ENCODE results near the gene CTNNA1.

Gene CTNNA1

DNA sequence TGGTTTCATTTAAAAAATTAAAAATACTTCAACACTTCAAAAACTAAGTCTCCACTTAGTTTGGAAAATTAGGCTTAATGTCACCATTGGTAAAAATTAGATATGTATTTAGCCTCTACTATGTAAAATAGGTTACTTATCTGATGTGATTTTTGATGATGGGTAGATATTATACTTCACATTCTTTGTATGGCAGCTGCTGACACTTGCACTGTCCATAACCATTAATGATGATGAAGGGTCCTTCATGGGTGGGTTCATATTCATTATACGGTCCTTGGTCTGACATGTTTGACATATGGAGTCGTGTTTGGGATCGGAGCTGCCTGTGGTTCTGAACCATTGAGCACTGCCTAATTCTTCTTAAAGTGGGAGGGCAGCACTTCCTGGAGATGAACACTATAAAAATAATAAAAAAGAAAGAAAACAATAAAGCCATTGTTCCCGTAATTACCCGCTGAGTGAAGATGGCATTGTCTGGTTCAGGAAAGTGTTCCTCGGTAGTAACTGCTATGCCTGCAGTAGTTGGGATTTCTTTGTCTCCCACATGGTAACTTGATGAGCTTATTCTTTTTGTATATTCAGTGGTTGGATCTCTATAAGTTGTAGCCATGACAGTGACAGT, 119.7 kb downstream of the CTNNA1 start:
- H3K4me3 ChIP-seq (ENCODE audit: low read depth, low read length), result no peak overlapping the region
- peaks cover 28% of the 10 kb centered on the region for H3K4me1 ChIP-seq (ENCODE audit: control insufficient read depth, insufficient read depth, low read length)
- no peaks in the 10 kb centered on the region for H3K36me3 ChIP-seq (ENCODE audit: control insufficient read depth, insufficient read depth, low read length)
- no peaks in the 10 kb centered on the region for H3K27me3 ChIP-seq (ENCODE audit: control insufficient read depth, insufficient read depth, low read length)
- H3K9ac ChIP-seq (ENCODE audit: low read depth, low read length), result no peak overlapping the region
- H3K9me3 ChIP-seq (ENCODE audit: control insufficient read depth, insufficient read depth, low read length), result no peaks in the 10 kb centered on the region

DNA sequence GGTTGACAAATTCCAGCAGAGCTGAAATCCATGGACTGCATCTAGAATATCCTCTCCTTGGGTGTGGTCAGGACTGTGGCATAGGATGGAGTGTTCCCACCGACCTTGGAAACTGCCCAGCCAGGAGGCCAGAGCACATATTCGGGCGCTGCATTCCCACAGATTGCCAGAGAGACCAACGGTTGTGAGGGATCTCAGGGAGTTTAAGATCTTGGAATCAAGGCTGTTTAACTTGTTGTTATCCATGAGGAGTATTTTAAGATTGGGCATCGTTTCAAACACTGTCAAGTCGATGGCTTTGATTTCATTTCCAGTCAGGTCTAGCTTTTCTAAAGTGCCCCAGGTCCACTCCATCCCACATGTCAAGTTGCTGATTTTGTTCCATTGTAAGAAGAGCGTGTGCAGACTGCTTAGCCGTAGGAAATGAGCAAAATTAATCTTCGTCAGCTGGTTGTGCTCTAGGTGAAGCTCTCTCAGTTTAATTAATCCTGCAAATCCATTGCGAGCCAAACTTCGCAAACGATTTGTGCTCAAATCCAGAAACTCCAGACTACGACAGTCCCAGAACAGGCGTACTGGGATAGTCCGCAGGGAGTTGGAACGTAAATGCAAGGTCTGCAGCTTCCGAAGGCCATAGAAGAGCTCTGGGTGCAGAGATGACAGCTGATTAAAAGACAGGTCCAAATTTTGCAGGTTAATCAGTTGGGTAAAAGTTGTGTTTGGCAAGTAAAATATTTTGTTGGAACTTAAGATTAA, 120.4 kb downstream of the CTNNA1 start:
- no peaks in the 10 kb centered on the region for H3K27me3 ChIP-seq (ENCODE audit: control insufficient read depth, insufficient read depth, low read length)
- H3K9ac ChIP-seq (ENCODE audit: low read depth, low read length), result no peak overlapping the region
- no peaks in the 10 kb centered on the region for H3K36me3 ChIP-seq (ENCODE audit: control insufficient read depth, insufficient read depth, low read length)
- peaks cover 34% of the 10 kb centered on the region for H3K4me1 ChIP-seq (ENCODE audit: control insufficient read depth, insufficient read depth, low read length)
- H3K9me3 ChIP-seq (ENCODE audit: control insufficient read depth, insufficient read depth, low read length), result no peaks in the 10 kb centered on the region
- H3K4me3 ChIP-seq (ENCODE audit: low read depth, low read length), result no peak overlapping the region

DNA sequence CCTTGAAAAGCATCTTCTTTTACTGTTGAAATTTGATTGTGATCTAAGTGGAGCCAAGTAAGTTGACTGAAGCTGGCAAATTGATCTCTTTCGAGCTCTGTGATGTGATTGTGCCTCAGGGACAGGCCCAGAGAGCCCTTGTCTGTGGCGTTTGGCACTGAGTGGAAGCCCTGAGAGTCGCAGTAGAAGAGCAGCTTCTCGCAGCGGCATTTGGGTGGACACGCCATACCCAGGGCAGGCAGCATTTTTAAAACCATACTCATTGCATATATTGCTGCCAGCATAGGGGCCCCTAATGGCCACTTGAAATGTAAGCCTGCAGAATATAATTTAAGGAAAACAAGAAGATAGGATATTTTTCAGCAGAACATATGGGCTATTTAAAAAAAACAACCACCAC, 121.0 kb downstream of the CTNNA1 start:
- H3K4me3 ChIP-seq (ENCODE audit: low read depth, low read length), result no peak overlapping the region
- H3K9me3 ChIP-seq (ENCODE audit: control insufficient read depth, insufficient read depth, low read length), result no peaks in the 10 kb centered on the region
- H3K27me3 ChIP-seq (ENCODE audit: control insufficient read depth, insufficient read depth, low read length), result no peaks in the 10 kb centered on the region
- no peak overlapping the region for H3K9ac ChIP-seq (ENCODE audit: low read depth, low read length)
- H3K36me3 ChIP-seq (ENCODE audit: control insufficient read depth, insufficient read depth, low read length), result no peaks in the 10 kb centered on the region
- peaks cover 34% of the 10 kb centered on the region for H3K4me1 ChIP-seq (ENCODE audit: control insufficient read depth, insufficient read depth, low read length)

DNA sequence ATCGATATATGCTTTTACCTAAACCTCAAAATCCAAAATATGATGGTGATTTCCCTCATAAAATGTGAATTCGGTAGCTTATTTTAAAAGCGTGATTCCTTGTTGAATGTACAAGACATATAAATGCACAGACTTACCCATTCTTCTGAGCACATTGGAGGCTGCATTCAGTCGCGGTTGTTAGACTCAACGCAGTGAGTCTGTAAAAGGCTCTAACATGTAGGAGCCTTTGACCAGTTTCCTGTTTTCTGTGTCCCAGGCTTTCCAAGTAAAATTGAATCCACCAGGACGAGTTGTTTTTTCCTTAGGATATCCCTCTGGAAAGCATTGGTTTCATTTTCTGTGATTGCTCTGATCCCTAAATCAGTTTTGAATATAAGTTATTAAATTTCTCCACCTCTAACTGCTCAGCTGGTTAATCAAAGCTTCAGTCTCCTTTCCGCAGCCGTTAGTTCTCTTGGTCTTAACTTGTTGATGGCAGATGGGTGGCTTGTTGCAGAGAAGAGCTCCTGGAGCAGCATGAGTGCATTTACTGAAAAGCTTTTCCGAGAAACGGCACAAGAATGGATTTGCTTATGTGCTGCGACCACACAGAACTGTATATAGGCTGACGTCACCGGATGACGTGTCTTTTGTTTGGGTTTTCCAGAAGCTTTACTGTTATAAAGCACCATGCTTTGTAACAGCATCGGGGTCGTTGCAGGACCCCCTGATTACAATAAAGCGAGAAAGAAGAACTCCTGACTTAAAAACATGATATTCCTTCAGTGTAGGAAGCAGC, 121.7 kb downstream of the CTNNA1 start, which contains the start of gene LRRTM2:
Gene LRRTM2, minus strand, starts transcription at position 565 of the 781 bp plus-strand sequence. Its CDS starts 424 bp downstream, at position 141.
- H3K9ac ChIP-seq (ENCODE audit: low read depth, low read length), result no peak within 1 kb of the TSS
- H3K4me1 ChIP-seq (ENCODE audit: control insufficient read depth, insufficient read depth, low read length), result peaks cover 34% of the 10 kb centered on the region
- no peak within 1 kb of the TSS for H3K4me3 ChIP-seq (ENCODE audit: low read depth, low read length)
- H3K9me3 ChIP-seq (ENCODE audit: control insufficient read depth, insufficient read depth, low read length), result no peaks in the 10 kb centered on the region
- no peaks in the 10 kb centered on the region for H3K27me3 ChIP-seq (ENCODE audit: control insufficient read depth, insufficient read depth, low read length)
- no peaks in the 10 kb centered on the region for H3K36me3 ChIP-seq (ENCODE audit: control insufficient read depth, insufficient read depth, low read length)

DNA sequence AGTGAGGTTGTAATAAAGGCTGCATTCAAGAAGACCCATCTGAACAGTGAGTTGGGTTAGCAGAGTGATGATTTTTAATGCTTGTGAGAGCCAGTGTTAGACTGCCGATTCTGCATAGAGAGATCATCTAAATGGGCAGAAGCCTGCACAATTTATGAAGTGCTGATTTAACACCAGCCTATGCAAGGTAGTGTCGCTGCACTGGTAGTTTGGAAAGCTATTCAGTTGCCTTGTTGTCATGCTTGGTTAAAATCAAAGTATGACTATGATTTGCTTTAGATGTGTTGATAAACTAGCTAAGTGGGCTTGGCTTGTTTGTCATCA, 122.3 kb downstream of the CTNNA1 start:
- H3K4me3 ChIP-seq (ENCODE audit: low read depth, low read length), result no peak overlapping the region

DNA sequence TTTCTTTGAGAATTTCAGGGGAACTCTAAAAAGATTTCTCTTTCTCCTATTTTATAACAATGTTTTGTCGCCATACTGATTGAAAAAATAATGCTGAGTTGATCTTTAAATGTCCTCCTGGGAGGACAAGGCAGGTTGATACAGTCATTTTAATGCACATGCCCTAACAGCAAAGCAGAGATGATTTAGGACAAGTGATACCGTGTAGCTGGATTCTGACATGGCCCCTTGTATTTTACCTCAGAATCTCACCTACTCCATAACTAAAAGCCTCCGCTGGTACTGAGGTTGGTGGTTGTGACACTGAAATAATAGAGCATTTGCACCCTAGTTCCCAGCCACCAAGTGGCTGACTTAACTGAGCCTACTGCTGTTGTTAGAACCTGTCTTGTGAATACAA, 122.7 kb downstream of the CTNNA1 start:
- Histone ChIP-seq H3K27me3 (ENCODE audit: control insufficient read depth, insufficient read depth, low read length) (no peaks in the 10 kb centered on the region), H3K36me3 (ENCODE audit: control insufficient read depth, insufficient read depth, low read length) (no peaks in the 10 kb centered on the region), H3K9me3 (ENCODE audit: control insufficient read depth, insufficient read depth, low read length) (no peaks in the 10 kb centered on the region), H3K4me3 (ENCODE audit: low read depth, low read length) (no peak overlapping the region), H3K4me1 (ENCODE audit: control insufficient read depth, insufficient read depth, low read length) (peaks cover 28% of the 10 kb centered on the region), H3K9ac (ENCODE audit: low read depth, low read length) (no peak overlapping the region)

More for the DNA sequence above, 122.3 kb downstream of the CTNNA1 start:
- Histone ChIP-seq H3K36me3 (ENCODE audit: control insufficient read depth, insufficient read depth, low read length) (no peaks in the 10 kb centered on the region), H3K9ac (ENCODE audit: low read depth, low read length) (no peak overlapping the region), H3K9me3 (ENCODE audit: control insufficient read depth, insufficient read depth, low read length) (no peaks in the 10 kb centered on the region), H3K27me3 (ENCODE audit: control insufficient read depth, insufficient read depth, low read length) (no peaks in the 10 kb centered on the region), H3K4me1 (ENCODE audit: control insufficient read depth, insufficient read depth, low read length) (peaks cover 29% of the 10 kb centered on the region)

DNA sequence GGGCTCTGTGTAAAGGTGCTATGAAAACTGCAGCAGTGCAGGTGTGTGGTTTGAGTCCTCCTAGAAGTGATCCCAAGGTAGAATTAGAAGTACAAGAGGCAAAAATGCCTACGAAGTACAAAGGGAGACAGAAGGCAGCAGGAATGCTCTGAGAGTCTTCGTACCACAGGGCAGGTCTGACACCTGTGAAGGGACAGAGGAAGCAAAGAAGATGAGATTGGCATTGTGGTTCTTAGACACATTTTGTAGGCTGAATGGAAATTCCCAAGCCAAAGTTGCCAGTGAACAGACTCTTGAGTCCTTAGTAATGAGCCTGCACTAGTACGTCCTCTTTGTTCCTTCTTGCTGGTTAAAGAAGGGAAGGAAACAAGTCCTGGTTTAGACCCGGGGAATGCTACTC, 123.6 kb downstream of the CTNNA1 start:
- H3K27me3 ChIP-seq (ENCODE audit: control insufficient read depth, insufficient read depth, low read length), result no peaks in the 10 kb centered on the region
- H3K9ac ChIP-seq (ENCODE audit: low read depth, low read length), result no peak overlapping the region
- peaks cover 23% of the 10 kb centered on the region for H3K4me1 ChIP-seq (ENCODE audit: control insufficient read depth, insufficient read depth, low read length)
- no peaks in the 10 kb centered on the region for H3K36me3 ChIP-seq (ENCODE audit: control insufficient read depth, insufficient read depth, low read length)
- H3K4me3 ChIP-seq (ENCODE audit: low read depth, low read length), result no peak overlapping the region
- H3K9me3 ChIP-seq (ENCODE audit: control insufficient read depth, insufficient read depth, low read length), result no peaks in the 10 kb centered on the region

DNA sequence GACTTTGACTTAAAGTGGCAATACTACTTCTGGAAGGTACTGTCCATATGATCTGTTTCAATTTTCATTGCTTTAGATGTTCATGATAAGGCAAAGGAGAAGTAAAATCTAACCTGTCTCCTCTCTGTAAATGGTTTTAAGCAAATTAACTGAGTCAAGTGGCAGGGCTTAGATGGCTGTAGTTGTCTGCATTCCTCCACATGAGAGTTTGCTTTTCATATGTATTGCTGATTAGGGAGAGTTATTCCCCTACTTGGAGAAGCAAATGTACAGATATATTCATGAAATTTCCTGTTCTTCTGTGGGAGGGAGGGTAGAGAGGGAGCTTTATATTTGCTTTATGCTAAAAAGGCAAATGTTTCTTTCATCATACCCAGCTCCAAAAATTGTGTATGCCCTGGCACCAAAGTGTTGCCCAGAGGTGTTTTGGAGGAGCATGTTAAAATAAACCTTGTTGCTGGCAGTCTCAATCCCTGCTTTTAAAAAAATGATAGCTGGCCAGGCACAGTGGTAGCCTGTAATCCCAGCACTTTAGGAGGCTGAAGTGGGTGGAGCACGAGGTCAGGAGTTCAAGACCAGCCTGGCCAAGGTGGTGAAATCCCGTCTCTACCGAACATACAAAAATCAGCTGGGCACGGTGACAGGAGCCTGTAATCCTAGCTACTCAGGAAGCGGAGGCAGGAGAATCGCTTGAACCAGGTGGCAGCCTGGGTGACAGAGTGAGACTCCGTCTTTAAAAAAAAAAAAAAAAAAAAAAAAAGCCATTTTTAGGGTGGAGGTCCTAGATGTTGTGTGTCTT, 125.4 kb downstream of the CTNNA1 start:
- H3K27me3 ChIP-seq (ENCODE audit: control insufficient read depth, insufficient read depth, low read length), result no peaks in the 10 kb centered on the region
- no peaks in the 10 kb centered on the region for H3K9me3 ChIP-seq (ENCODE audit: control insufficient read depth, insufficient read depth, low read length)
- H3K4me1 ChIP-seq (ENCODE audit: control insufficient read depth, insufficient read depth, low read length), result peaks cover 25% of the 10 kb centered on the region

DNA sequence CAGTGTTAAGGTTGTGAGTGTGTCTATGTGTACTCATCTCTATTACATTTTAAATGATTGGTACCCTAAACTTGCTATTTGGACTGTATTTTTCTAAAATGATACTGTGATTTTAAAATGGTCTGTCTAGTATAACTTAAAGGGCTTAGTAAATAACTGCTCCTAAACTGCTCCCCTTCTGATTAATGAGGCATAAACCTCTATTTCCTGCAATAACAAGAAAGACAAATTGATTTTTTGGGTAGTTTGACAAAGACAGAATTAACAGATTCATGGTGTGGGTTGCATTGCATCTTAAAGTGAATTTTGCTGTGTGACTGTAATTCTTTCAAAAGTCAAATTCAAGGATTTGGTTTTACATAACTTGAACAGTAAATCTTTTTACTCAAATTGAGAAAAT, 130.0 kb downstream of the CTNNA1 start:
- Histone ChIP-seq H3K9ac (ENCODE audit: low read depth, low read length) (no peak overlapping the region), H3K4me1 (ENCODE audit: control insufficient read depth, insufficient read depth, low read length) (peaks cover 24% of the 10 kb centered on the region), H3K27me3 (ENCODE audit: control insufficient read depth, insufficient read depth, low read length) (no peaks in the 10 kb centered on the region), H3K4me3 (ENCODE audit: low read depth, low read length) (no peak overlapping the region), H3K9me3 (ENCODE audit: control insufficient read depth, insufficient read depth, low read length) (no peaks in the 10 kb centered on the region), H3K36me3 (ENCODE audit: control insufficient read depth, insufficient read depth, low read length) (peaks cover 9% of the 10 kb centered on the region)

More for the DNA sequence above, 125.4 kb downstream of the CTNNA1 start:
- Histone ChIP-seq H3K36me3 (ENCODE audit: control insufficient read depth, insufficient read depth, low read length) (no peaks in the 10 kb centered on the region), H3K9ac (ENCODE audit: low read depth, low read length) (no peak overlapping the region), H3K4me3 (ENCODE audit: low read depth, low read length) (no peak overlapping the region)

DNA sequence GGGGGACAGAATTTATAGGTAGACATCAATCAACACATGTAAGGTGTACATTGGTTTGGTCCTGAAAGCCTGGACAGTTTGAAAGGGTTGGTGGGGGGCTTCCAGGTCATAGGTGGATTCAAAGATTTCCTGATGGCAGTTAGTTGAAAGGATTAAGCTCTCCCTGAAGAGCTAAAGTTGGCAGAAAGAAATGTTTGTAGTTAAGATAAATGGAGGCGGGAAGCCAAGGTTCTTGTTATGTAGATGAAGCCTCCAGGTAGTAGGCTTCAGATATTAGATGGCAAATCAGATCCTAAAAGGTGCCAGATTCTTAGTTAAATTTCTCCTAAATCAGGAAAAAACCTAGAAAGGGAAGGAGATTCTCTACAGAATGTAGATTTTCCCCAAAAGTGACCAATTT, 130.9 kb downstream of the CTNNA1 start:
- Histone ChIP-seq H3K4me3 (ENCODE audit: low read depth, low read length) (peak overlapping the region; percentile 9), H3K4me1 (ENCODE audit: control insufficient read depth, insufficient read depth, low read length) (peaks cover 21% of the 10 kb centered on the region), H3K27me3 (ENCODE audit: control insufficient read depth, insufficient read depth, low read length) (no peaks in the 10 kb centered on the region), H3K9ac (ENCODE audit: low read depth, low read length) (no peak overlapping the region), H3K9me3 (ENCODE audit: control insufficient read depth, insufficient read depth, low read length) (no peaks in the 10 kb centered on the region), H3K36me3 (ENCODE audit: control insufficient read depth, insufficient read depth, low read length) (peaks cover 9% of the 10 kb centered on the region)

DNA sequence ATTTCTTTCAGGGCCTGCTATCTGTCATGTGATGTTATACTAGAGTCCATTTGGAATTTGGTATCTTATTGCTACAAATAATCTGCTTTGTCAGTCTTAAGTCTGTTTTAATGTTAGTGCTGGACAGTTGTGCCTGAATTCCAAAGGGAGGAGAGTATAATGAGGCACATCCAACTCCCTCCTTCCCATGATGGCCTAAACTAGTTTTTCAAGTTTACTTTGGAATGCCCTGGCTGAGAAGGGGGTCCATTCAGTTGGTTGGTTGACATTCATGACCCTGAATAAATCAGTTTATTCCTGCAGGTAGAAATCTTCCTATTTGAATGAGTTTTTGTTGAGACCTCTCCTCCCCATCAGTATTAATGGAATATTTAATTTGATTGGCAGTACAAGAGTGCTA, 131.3 kb downstream of the CTNNA1 start:
- H3K4me1 ChIP-seq (ENCODE audit: control insufficient read depth, insufficient read depth, low read length), result peaks cover 21% of the 10 kb centered on the region
- no peak overlapping the region for H3K9ac ChIP-seq (ENCODE audit: low read depth, low read length)
- peaks cover 12% of the 10 kb centered on the region for H3K36me3 ChIP-seq (ENCODE audit: control insufficient read depth, insufficient read depth, low read length)
- H3K4me3 ChIP-seq (ENCODE audit: low read depth, low read length), result no peak overlapping the region
- H3K9me3 ChIP-seq (ENCODE audit: control insufficient read depth, insufficient read depth, low read length), result no peaks in the 10 kb centered on the region
- no peaks in the 10 kb centered on the region for H3K27me3 ChIP-seq (ENCODE audit: control insufficient read depth, insufficient read depth, low read length)
